Heart left ventricle (tissue), 13 donors: ENCODE data around the gene HHATL.

Experiments
- CTCF ChIP-seq, 12 donors: fragments of 200-600 bp; sonication (generic) in 4 of 12; IDR thresholded peaks; one replicate each; pipeline versions ENCODE4 v1.5.0 to v1.8.0; 2018 to 2022; ENCODE audit warnings: antibody characterized with exemption in 12 of 12, mild to moderate bottlenecking in 5 of 12
- POLR2A ChIP-seq, 2 donors: fragments of 450-650 bp; IDR thresholded peaks; one replicate each; pipeline ENCODE4 v1.6.1; 2017; ENCODE audit warnings: antibody characterized with exemption in 2 of 2, mild to moderate bottlenecking in 2 of 2, moderate library complexity in 2 of 2
- donor health status: ischemic (EF 13 %, LVEDD 7.1; RV severe dilation, severe dysfunction).
- donor health status: DM: no; HTN: yes; CAD: no.
- donor health status: DM: no; HTN: no; CAD: no.
- donor health status: ischemic (EF 25% LVEDD 6.9; RV normal size, moderate dysfunction).
- donor health status: ischemic (EF 25% LVEDD 5.7; RV mildly dilated, moderate dysfunction).
- donor health status: ischemic (EF 35%, LVEDD 5.7; RV mildly dilated, moderate dysfunction).
- donor health status: nonischemic (EF 11% LVEDD 7.7; RV severe dilation, severe dysfunction).
- donor health status: DM: yes; HTN: yes; CAD: no.
- donor health status: PGD.
- donor health status: ischemic (EF 29% LVEDD 5.4; RV normal size, mild dysfunction).
- donor health status: nonischemic (EF 23%, LVEDD 6.1; RV moderate dilation, normal function).

GRCh38 chr3:42692667-42693529 lies 9.7 kb downstream of the HHATL start:
- no peak for TF ChIP-seq POLR2A (IDR thresholded peaks at IDR 0.05)
- TF ChIP-seq CTCF (IDR thresholded peaks at IDR 0.05) = no peak
